CD4-positive, CD25-positive, alpha-beta regulatory T cell (primary cell): ENCODE results near the gene ADCY2. TPM values are rescaled to one million over a fixed set of nuclear protein-coding genes. Genes with fewer than 3 reads are reported as not detected.

Source experiments
- ATAC-seq, 2 donors: fragments of 150-1000 bp; cut with Tn5 transposase; one replicate each; pipeline ENCODE4 v1.10.0; 2021; ENCODE audit warnings: low read depth in 2 of 2, moderate number of reproducible peaks in 2 of 2, moderate library complexity in 1 of 2
- DNase-seq, 3 donors: peaks; one replicate each; pipeline versions ENCODE4 v3.0.0 to v3.0.0-alpha.2; 2012 to 2022; ENCODE audit warnings: mixed read lengths in 1 of 3
- H3K27ac ChIP-seq: one replicate; pipeline ENCODE4 v1.7.0; 2013; ENCODE audit warnings: mild to moderate bottlenecking, low read length; ENCODE audit not compliant: insufficient read depth, poor library complexity, severe bottlenecking
- H3K27me3 ChIP-seq: one replicate; pipeline ENCODE4 v1.7.0; 2013; ENCODE audit warnings: low read length; ENCODE audit not compliant: control insufficient read depth, insufficient read depth
- H3K36me3 ChIP-seq: one replicate; pipeline ENCODE4 v1.7.0; 2013; ENCODE audit warnings: mild to moderate bottlenecking, low read length, moderate library complexity; ENCODE audit not compliant: control insufficient read depth, insufficient read depth
- H3K4me1 ChIP-seq: 2 replicates; pipeline ENCODE4 v1.7.0; 2013; ENCODE audit warnings: mild to moderate bottlenecking, low read length; ENCODE audit not compliant: insufficient read depth, control insufficient read depth, poor library complexity, severe bottlenecking
- H3K4me3 ChIP-seq: one replicate; pipeline ENCODE4 v1.7.0; 2013; ENCODE audit warnings: low read depth, mild to moderate bottlenecking, low read length, moderate library complexity
- H3K9me3 ChIP-seq, 2 experiments: 1 replicate in 1 of 2; 2 replicates in 1 of 2; pipeline ENCODE4 v1.7.0; 2013; ENCODE audit warnings: low read length in 2 of 2, mild to moderate bottlenecking in 1 of 2, moderate library complexity in 1 of 2; ENCODE audit not compliant: control insufficient read depth in 2 of 2
- H3K27ac Mint-ChIP-seq, 3 donors: one replicate each; pipeline ENCODE4 v1.8.0; 2020 to 2022; ENCODE audit warnings: mild to moderate bottlenecking in 3 of 3, mixed read lengths in 3 of 3, moderate library complexity in 2 of 3
- H3K27me3 Mint-ChIP-seq: one replicate; pipeline ENCODE4 v1.8.0; 2022; ENCODE audit warnings: mild to moderate bottlenecking, mixed read lengths
- H3K36me3 Mint-ChIP-seq: one replicate; pipeline ENCODE4 v1.8.0; 2020; ENCODE audit warnings: mixed read lengths
- H3K4me1 Mint-ChIP-seq, 4 donors: one replicate each; pipeline ENCODE4 v1.8.0; 2020 to 2022; ENCODE audit warnings: mixed read lengths in 4 of 4, mild to moderate bottlenecking in 1 of 4
- H3K4me3 Mint-ChIP-seq, 4 donors: one replicate each; pipeline ENCODE4 v1.8.0; 2020 to 2022; ENCODE audit warnings: mild to moderate bottlenecking in 4 of 4, mixed read lengths in 4 of 4, moderate library complexity in 3 of 4
- H3K9me3 Mint-ChIP-seq, 7 donors: one replicate each; pipeline ENCODE4 v1.8.0; 2020 to 2022; ENCODE audit warnings: mixed read lengths in 7 of 7, mild to moderate bottlenecking in 3 of 7, moderate library complexity in 2 of 7
- polyA plus RNA-seq, 4 donors: library from polyadenylated mRNA; unstranded; fragments of 300-500 nt; fragmentation: Illumina TruSeq; gene quantifications; one replicate each; pipeline ENCODE4 v1.2.3, GENCODE V29; 2021
- total RNA-seq: library from RNA; stranded (reverse); gene quantifications from one replicate; pipeline ENCODE4 v1.2.3, GENCODE V29; 2022

Gene ADCY2
- total and polyA plus RNA-seq, 5 donors from 2014 or later = not detected

DNA sequence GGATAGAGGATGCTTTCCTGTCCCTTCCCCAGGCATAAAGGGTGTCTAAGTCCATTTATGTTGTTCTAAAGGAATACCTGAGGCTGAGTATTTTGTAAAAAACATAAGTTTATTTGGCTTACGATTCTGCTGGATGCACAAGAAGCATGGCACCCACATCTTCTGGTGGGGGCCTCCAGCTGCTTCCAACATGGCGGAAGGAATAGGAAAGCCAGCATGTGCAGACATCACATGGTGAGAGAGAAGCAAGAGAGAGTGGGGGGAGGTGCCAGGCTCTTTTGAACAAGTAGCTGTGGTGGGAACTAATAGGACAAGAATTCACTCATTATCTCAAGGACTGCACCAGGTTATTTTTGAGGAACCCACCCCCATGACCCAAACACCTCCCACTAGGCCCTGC is 77.2 kb downstream of the ADCY2 start:
- Mint-ChIP-seq H3K4me3 (no peak overlapping the region), H3K4me1 (no peaks in the 10 kb centered on the region), H3K27ac (no peak overlapping the region), H3K27me3 (no peaks in the 10 kb centered on the region), H3K36me3 (no peaks in the 10 kb centered on the region), H3K9me3 (peaks cover 0 to 8% (median 2%) of the 10 kb centered on the region in 7 donors)
- no peaks in the 10 kb centered on the region for H3K36me3 ChIP-seq
- H3K27me3 ChIP-seq = no peaks in the 10 kb centered on the region
- no peak for ATAC-seq
- no peaks in the 10 kb centered on the region for H3K4me1 ChIP-seq
- no peak overlapping the region for H3K27ac ChIP-seq
- DNase-seq = no peak
- H3K4me3 ChIP-seq = no peak overlapping the region
- no peaks in the 10 kb centered on the region for H3K9me3 ChIP-seq

- H3K4me3 ChIP-seq = no peak overlapping the region
- no peaks in the 10 kb centered on the region for H3K36me3 Mint-ChIP-seq
- H3K9me3 Mint-ChIP-seq = peaks cover 0 to 8% (median 2%) of the 10 kb centered on the region in 7 donors
- no peaks in the 10 kb centered on the region for H3K27me3 Mint-ChIP-seq
- H3K36me3 ChIP-seq = no peaks in the 10 kb centered on the region
- DNase-seq (no peak), ATAC-seq (no peak)
- no peak overlapping the region for H3K27ac ChIP-seq
- no peak overlapping the region for H3K27ac Mint-ChIP-seq
- H3K4me1 ChIP-seq = no peaks in the 10 kb centered on the region
- no peaks in the 10 kb centered on the region for H3K4me1 Mint-ChIP-seq
- H3K9me3 ChIP-seq = no peaks in the 10 kb centered on the region
- no peak overlapping the region for H3K4me3 Mint-ChIP-seq
- H3K27me3 ChIP-seq = no peaks in the 10 kb centered on the region
Observed at GRCh38 chr5:7473668-7474215, 77.8 kb downstream of the ADCY2 start.

GRCh38 chr5:7474821-7475403 is 79.0 kb downstream of the ADCY2 start:
- Mint-ChIP-seq H3K27ac (no peak overlapping the region), H3K27me3 (no peaks in the 10 kb centered on the region), H3K9me3 (peaks cover 0 to 8% (median 2%) of the 10 kb centered on the region in 7 donors), H3K4me1 (no peaks in the 10 kb centered on the region), H3K36me3 (no peaks in the 10 kb centered on the region), H3K4me3 (no peak overlapping the region)
- H3K4me1 ChIP-seq = no peaks in the 10 kb centered on the region
- H3K27me3 ChIP-seq = no peaks in the 10 kb centered on the region
- H3K9me3 ChIP-seq = no peaks in the 10 kb centered on the region
- ATAC-seq (no peak), DNase-seq (no peak)
- no peak overlapping the region for H3K27ac ChIP-seq
- no peaks in the 10 kb centered on the region for H3K36me3 ChIP-seq
- no peak overlapping the region for H3K4me3 ChIP-seq

GRCh38 chr5:7478459-7478858 is 82.5 kb downstream of the ADCY2 start:
- H3K36me3 Mint-ChIP-seq = no peaks in the 10 kb centered on the region
- no peak overlapping the region for H3K27ac Mint-ChIP-seq
- Histone ChIP-seq H3K36me3 (no peaks in the 10 kb centered on the region), H3K4me3 (no peak overlapping the region), H3K4me1 (no peaks in the 10 kb centered on the region), H3K27me3 (no peaks in the 10 kb centered on the region), H3K27ac (no peak overlapping the region), H3K9me3 (no peaks in the 10 kb centered on the region)
- H3K4me1 Mint-ChIP-seq = no peaks in the 10 kb centered on the region
- H3K9me3 Mint-ChIP-seq = peaks cover 0 to 6% (median 2%) of the 10 kb centered on the region in 7 donors
- no peaks in the 10 kb centered on the region for H3K27me3 Mint-ChIP-seq
- DNase-seq = no peak
- ATAC-seq = no peak
- H3K4me3 Mint-ChIP-seq = no peak overlapping the region

DNA sequence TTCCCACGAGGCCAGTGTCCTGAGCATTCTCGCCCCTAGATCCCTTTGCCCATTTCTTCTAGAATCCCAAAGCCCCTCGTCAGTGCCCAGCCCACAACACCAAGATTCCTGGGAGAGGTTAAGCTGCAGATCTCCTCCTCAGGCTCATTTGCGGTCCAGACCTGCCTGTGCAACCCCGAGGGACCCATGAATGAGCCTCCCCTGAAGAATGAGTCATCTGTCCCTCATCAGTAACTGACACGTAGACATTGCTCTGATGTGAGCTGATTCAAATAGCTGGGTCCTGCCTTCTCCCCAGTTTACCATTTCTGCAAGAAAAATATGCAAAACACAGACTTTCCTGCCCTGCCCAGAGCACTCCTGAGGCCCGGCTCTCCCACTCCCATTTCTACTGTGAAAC is 92.8 kb downstream of the ADCY2 start:
- peaks cover 0 to 4% (median 3%) of the 10 kb centered on the region in 7 donors for H3K9me3 Mint-ChIP-seq
- H3K27me3 Mint-ChIP-seq = no peaks in the 10 kb centered on the region
- Histone ChIP-seq H3K9me3 (no peaks in the 10 kb centered on the region), H3K27ac (no peak overlapping the region), H3K4me3 (no peak overlapping the region), H3K36me3 (no peaks in the 10 kb centered on the region), H3K4me1 (no peaks in the 10 kb centered on the region), H3K27me3 (no peaks in the 10 kb centered on the region)
- DNase-seq = no peak
- H3K36me3 Mint-ChIP-seq = no peaks in the 10 kb centered on the region
- no peak overlapping the region for H3K27ac Mint-ChIP-seq
- ATAC-seq = no peak
- no peak overlapping the region for H3K4me3 Mint-ChIP-seq
- no peaks in the 10 kb centered on the region for H3K4me1 Mint-ChIP-seq

- peaks cover 0 to 4% (median 2%) of the 10 kb centered on the region in 7 donors for H3K9me3 Mint-ChIP-seq
- H3K36me3 Mint-ChIP-seq = no peaks in the 10 kb centered on the region
- no peaks in the 10 kb centered on the region for H3K27me3 ChIP-seq
- no peaks in the 10 kb centered on the region for H3K4me1 ChIP-seq
- H3K4me1 Mint-ChIP-seq = no peaks in the 10 kb centered on the region
- H3K27ac ChIP-seq = no peak overlapping the region
- H3K27ac Mint-ChIP-seq = no peak overlapping the region
- H3K9me3 ChIP-seq = no peaks in the 10 kb centered on the region
- ATAC-seq (no peak), DNase-seq (no peak)
- no peaks in the 10 kb centered on the region for H3K27me3 Mint-ChIP-seq
- no peaks in the 10 kb centered on the region for H3K36me3 ChIP-seq
- H3K4me3 Mint-ChIP-seq = no peak overlapping the region
- no peak overlapping the region for H3K4me3 ChIP-seq
Observed at GRCh38 chr5:7492371-7492770, 96.4 kb downstream of the ADCY2 start.

- H3K27me3 Mint-ChIP-seq = no peaks in the 10 kb centered on the region
- H3K36me3 Mint-ChIP-seq = no peaks in the 10 kb centered on the region
- H3K9me3 Mint-ChIP-seq = peaks cover 0 to 4% (median 2%) of the 10 kb centered on the region in 7 donors
- no peaks in the 10 kb centered on the region for H3K4me1 Mint-ChIP-seq
- no peak overlapping the region for H3K27ac ChIP-seq
- no peaks in the 10 kb centered on the region for H3K27me3 ChIP-seq
- H3K9me3 ChIP-seq = no peaks in the 10 kb centered on the region
- H3K4me3 Mint-ChIP-seq = no peak overlapping the region
- no peaks in the 10 kb centered on the region for H3K36me3 ChIP-seq
- DNase-seq = no peak
- ATAC-seq = no peak
- no peak overlapping the region for H3K4me3 ChIP-seq
- no peaks in the 10 kb centered on the region for H3K4me1 ChIP-seq
- H3K27ac Mint-ChIP-seq = no peak overlapping the region
Observed at GRCh38 chr5:7493081-7493480, 97.1 kb downstream of the ADCY2 start.

DNA sequence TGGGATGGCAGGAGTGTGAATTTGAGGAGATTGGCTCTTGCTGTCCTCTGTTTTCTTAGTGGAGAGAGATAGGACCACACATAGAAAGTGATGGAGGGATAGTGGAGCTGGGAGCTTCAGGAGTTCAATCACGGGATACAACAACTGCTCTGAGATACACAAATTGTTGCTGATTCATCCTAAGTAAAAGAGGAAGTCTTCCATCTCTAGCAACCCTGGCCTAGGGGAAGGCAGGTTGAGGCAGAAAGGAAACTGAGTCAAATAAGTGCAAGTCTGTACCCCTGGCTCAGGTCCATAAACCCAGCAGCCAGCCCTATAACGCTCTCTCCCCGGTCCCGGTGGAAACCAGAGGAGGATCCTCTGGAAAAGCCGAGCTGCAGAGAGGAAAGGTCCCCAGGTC is 97.7 kb downstream of the ADCY2 start:
- Mint-ChIP-seq H3K4me1 (no peaks in the 10 kb centered on the region), H3K4me3 (no peak overlapping the region), H3K9me3 (peaks cover 0 to 4% (median 0%) of the 10 kb centered on the region in 7 donors), H3K27ac (no peak overlapping the region), H3K27me3 (no peaks in the 10 kb centered on the region), H3K36me3 (no peaks in the 10 kb centered on the region)
- Histone ChIP-seq H3K4me3 (no peak overlapping the region), H3K27me3 (no peaks in the 10 kb centered on the region), H3K36me3 (no peaks in the 10 kb centered on the region), H3K27ac (no peak overlapping the region), H3K4me1 (no peaks in the 10 kb centered on the region), H3K9me3 (no peaks in the 10 kb centered on the region)
- DNase-seq = no peak
- no peak for ATAC-seq
